GM18870 (cell line): ENCODE measurements around the gene BCAP29.
"Not testable (repeated sequence)": the region's sequence is repeated elsewhere in the genome, so short reads cannot be mapped to it uniquely, and the experiment has no call there.

Experiments used
- ATAC-seq: cut with Tn5 transposase; IDR thresholded peaks from one replicate; pipeline ENCODE4 v1.9.1; 2021; ENCODE audit warnings: moderate library complexity; ENCODE audit not compliant: unreplicated experiment

Gene BCAP29

GRCh38 chr7:107615910-107616680 is 36.0 kb downstream of the BCAP29 start:
- ATAC-seq: no peak

DNA sequence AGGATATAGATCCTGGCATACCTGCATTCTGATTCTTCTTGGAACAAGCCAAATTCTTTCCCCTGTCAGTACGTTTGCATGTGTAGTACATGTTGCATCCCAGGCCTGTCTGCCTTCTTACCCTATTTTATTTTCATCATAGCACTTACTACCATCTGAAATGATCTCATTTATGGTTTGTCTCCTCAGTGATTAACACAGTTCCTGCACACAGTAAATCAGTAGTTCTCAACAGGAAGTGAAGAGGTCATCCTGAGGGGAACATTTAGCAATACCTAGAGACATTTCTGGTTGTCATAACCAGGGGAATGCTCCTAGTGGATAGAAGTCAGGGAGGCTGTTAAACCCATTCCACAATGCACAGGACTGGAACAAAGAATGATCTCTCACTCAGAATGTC is 42.4 kb downstream of the BCAP29 start:
- no peak for ATAC-seq

DNA sequence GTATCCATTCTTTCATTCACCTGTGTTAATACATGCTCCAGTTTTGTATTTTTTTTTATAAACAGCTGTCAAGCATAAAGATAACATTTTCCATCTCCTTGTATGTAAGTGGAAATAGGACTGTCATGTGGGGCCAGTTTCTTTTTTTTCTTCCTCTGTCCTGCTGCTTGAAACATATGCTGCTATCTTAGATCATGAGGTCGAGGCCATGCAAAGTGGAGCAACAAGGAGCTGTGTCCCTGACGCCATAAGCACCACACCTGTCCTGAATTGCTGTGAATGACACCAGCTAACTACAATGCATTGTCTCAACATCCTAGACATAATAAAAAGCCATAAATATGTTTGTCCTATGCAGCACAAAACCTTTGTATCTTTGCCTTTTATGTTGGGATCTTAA is 42.8 kb downstream of the BCAP29 start:
- ATAC-seq: no peak

DNA sequence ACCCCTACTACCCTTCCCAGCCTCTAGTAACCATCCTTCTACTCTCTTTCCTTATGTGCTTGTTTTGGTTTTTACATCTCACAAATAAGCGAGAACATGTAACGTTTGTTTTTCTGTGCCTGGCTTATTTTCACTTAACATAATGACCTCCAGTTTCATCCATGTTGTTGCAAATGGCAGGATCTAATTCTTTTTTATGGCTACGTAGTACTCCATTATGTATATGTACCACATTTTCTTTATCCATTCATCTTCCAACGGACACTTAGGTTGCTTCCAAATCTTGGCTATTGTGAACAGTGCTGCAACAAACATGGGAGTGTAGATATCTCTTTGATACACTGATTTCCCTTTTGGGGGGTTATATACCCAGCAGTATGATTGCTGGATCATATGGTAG is 47.0 kb downstream of the BCAP29 start:
- ATAC-seq: no peak

GRCh38 chr7:107628461-107629064 is 48.5 kb downstream of the BCAP29 start:
- no peak for ATAC-seq

DNA sequence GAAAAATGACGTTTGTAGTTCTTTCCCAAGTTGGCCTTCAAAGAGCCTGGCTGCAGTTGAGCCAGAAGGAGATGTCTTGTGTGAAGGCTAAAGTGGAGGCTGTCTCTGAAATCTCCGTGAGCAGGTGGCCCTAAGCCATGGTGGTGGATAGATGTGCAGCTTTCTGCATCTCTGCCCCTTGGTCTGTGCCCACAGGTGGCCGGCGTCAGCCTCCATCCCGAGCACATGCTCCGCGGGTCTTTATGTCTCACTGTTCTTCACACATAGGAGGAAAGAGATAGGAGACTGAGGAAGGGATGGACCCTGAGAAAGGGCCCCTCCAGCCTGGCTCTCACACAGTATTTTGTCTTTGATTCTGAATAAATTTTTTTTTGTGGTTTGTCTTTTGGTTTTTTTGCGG is 50.3 kb downstream of the BCAP29 start:
- no peak for ATAC-seq

DNA sequence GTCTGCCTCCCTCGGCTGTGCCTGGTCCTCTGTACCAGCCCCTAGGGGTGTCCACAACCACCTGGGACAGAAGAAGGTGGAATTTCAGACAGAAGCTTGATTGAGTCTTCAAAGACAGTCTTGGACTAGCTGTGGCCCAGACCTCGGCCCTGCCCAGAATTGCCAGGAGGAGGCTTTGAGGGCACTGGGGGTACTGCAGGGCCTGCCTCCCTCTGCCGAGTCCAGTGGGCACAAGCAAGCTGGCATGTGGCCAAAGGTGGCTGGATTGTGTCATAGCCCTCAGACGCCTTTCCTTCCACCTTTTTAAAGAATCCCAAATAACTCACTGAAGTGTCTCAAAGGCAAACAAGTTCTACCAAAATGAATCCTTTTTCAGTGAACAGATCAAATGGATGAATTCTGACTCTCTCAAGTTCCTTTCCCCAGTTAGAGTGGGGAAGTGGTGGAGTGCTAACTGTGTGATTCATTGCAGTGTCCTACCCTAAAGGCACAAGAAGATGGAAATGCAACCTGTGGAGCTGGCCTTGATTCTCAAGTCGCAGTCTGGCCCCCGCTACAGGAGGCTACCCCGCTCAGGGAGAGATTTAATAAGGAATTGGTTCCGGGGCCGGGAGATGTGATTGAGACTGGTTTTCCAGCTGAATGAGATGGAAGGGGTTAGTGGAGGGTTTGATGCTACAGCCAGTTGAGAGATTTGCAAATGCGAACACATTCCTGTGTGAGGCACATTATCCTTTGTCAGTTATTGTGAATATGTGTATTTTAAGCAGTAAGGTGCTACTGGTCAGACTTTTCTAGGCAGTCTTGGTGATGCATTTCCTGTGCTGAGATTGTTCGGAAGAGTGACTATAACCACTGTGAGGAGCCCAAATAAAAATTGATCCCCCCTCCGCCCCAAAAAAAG is 51.8 kb downstream of the BCAP29 start:
- ATAC-seq: no peak

DNA sequence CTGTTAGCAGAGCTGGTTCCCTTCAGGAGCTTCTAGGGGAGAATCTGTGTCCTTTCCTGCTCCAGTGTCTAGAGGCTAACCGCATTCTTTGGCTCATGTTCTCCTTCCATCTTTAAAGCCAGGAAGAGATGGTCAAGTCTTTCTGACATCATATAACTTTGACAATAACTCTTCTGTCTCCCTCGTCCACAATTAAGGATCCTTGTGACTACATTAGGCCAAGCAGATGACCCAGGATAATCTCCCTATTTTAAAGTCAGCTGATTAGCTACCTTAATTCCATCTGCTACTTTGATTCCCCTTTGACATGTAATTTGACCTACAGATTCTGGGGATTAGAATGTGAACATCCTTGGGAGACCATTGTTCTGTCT is 52.4 kb downstream of the BCAP29 start:
- no peak for ATAC-seq

DNA sequence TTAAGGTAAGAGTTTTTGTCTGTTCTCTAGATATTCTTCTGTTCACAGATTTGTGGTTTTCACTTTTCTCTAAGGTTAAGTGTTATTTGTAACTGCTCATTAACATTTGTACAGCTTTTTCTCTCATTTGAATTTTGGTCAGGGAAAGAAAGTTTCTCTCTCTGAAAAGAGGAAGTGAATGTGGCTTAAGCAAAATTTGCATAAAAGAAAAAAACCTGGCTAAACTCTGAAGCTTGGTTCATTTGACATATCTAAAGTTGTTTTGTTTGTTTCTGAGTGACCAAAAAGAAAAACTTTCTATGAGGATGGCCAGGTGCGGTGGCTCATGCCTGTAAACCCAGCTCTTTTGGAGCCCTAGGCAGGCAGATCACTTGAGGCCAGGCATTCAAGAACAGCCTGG is 58.5 kb downstream of the BCAP29 start:
- ATAC-seq: peak; percentile 97

DNA sequence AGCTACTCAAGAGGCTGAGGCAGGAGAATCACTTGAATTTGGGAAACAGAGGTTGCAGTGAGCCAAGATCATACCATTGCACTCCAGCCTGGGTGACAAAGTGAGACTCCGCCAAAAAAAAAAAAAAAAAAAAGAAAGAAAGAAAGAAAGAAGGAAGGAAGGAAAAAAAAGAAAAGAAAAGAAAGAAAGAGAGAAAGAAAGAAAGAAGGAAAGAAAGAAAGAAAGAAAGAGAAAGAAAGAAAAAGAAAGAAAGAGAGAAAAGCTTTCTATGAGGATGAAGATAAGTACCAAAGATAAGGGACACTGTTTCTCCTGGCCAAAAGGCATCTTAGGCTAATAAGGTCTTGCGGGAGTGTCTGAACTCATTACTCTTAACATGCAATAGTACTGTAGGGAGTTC is 59.0 kb downstream of the BCAP29 start:
- ATAC-seq: not testable (repeated sequence)

GRCh38 chr7:107641676-107642075 is 61.6 kb downstream of the BCAP29 start:
- ATAC-seq: no peak

DNA sequence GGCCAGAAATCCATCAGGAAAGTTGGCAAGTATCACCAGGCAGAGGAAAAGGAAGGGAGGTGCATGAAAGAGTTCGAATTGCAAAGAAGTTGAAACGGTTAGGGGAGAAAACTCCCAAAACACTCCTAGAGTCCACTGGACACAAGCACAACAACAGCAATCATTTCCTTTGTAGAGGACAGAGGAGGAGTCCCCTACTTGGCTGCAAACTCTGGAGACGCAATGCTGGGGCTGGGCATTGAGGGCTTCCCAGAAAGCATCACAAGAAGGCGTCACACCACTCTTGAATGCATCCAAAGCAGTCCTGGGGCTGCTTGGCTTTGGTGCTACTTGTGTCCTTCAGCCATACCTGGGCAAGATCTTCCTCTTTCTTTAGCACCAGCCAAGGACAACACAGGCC is 62.5 kb downstream of the BCAP29 start:
- no peak for ATAC-seq

DNA sequence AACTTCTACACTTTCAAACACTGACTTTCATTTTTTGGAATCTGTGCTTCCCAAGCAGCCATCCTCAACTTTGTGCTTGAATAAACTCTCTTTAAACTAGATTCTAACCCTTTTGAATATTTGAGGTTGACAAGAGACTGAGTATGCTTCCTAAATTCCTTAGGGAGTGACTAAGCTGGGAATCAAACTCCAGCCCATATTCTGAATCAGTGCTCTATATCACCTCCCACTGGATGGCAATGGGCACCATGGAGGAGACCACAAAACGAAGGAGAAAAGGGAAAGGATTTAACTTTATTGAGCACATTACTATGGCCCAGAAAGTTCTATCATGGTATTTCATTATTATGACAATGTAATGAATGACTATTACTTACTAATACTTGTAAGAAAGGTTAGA is 63.4 kb downstream of the BCAP29 start:
- ATAC-seq: no peak

- no peak for ATAC-seq
Observed at GRCh38 chr7:107643938-107644308, 63.9 kb downstream of the BCAP29 start.

- ATAC-seq: no peak
Observed at GRCh38 chr7:107644309-107644974, 64.4 kb downstream of the BCAP29 start.

DNA sequence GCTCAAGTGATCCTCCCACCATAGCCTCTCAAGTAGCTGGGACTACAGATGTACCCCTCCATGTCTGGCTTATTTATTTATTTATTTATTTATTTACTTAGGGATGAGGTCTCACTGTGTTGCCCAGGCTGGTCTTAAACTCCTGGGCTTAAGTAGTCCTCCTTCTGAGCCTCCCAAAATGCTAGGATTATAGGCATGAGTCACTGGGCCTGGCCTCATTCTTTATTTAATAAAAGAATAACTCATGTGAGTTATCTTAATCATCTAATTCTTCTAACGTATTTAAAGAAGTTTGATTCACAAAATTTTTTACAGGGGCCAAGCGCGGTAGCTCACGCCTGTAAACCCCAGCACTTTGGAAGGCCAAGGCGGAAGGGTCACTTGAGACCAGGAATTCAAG is 72.6 kb downstream of the BCAP29 start:
- no peak for ATAC-seq

DNA sequence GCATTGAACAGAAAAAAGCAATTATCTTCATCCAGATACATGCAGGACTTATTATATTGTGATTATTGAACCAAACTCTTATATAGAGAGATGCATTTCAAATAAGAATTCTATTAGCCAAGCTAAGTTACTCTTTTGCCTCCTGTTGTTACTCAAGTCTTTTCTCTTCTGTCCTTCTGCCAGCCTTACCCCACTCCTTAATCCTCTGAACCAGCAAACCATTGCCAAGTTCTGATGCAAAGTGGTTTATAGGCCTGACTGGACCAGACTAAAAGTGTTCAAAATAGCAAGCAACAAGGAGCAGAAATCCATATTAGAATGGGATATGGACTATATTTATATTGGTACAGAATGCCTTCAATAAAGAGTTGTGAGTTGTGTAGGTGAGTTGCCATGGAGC is 78.4 kb downstream of the BCAP29 start:
- no peak for ATAC-seq

DNA sequence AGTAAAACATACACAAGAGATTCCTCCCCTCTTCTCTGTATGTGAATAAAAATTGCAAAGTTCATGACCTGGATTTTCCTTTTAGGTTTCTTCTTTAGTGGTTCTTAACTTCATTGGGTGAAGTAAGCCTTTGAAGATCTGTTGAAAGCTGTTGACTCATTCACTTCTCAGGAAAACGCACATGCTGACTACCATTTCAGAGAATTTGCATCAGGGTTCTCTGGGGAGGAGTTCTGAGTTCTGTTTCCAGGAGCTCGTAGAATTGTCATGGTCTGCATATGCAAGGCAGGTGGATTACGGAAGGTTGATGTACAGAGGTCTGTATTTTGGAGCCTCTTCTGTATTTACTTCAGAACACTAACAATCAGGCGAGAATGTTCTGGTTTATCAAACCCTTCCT is 79.6 kb downstream of the BCAP29 start:
- no peak for ATAC-seq

- no peak for ATAC-seq
Observed at GRCh38 chr7:107660381-107661080, 80.5 kb downstream of the BCAP29 start, which contains the start of gene SLC26A4. SLC26A4 (plus strand) TSS chr7:107660828; CDS start chr7:107661642, 814 bp downstream.

GRCh38 chr7:107661081-107661864 is 81.2 kb downstream of the BCAP29 start:
- ATAC-seq: no peak
